Left hindlimb (tissue), 1 donor: ENCODE data around the gene TAOK2.
"Not testable (repeated sequence)": the region's sequence is repeated elsewhere in the genome, so short reads cannot be mapped to it uniquely, and the experiment has no call there.

Source experiments
- DNase-seq: peaks from one replicate; pipeline ENCODE4 v3.0.0-alpha.2; 2018

The TAOK2 gene

DNA sequence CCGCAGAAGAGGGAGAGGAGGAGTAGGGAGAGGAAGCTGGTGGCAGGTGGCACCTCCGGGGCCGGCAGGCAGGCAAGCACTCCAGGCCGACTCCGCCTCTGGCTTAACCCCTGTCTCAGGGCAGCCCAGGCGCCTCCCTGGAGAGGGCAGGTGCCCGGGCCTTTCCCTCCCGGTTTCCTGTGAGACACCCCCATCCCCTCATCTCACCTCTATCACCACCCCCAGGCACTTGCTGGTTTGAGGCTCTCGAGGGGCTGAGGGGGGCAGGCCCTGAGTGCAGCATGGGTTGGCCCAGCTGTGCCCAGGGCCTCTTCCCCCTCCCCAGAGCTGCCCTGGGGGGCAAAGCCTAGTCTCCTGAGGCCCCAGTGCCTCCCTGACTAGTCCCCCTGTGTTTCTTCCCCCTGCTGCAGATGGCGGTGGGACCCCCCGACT, 31.2 kb downstream of the TAOK2 start:
- DNase-seq = no peak

DNA sequence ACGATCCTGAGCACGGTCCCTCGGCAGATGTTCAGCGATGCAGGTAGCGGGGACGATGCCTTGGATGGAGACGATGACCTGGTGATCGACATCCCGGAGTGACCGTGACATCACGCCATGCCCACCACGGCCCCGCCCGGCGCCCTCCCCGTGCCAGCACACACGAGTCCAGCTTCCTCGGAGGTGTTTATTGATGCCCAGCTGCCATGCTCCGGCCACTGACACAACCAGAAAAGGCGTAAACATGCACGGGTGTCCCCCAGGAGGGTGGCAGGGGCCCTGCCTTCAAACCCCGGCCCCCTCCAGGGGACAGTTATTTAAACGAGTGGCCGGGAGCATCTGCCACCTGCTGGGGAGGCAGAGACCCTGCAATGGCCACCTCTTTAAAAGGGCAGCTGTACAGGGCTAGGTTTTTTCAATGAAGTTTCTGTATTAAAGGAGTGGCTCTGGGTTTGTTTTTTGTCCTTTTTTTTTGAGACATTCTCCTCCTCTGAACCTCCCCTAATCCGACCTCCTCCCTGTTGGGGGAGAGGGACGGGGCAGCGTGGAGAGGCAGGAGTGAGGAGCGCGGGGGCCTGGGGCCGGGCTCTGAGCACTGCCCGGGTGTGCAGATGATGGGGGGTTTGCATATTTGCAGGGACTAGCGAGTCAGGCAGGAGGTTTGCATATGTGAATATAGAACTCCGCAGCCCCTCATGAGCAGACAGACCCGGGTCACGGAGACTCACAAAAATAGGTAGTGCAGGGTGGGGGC, 31.9 kb downstream of the TAOK2 start:
- no peak for DNase-seq

DNA sequence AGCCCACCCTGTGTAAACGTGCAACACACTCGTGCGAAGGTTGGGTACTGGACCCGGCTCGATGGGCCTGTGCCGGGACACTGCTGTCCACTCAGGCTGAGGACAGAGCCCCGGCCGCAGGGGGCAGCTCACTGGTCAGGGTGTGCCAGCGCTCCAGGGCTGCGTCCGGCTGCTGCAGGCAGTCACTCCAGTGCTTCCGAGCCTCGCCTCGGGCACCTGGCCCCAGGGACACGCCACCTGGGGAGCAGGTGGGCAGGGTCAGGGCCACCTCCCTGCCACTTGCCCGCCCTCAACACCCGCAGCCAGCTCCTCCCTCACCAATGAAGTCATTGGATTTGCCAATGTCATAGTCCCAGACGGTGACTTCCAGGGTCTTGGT, 32.4 kb downstream of the TAOK2 start:
- DNase-seq = no peak

DNA sequence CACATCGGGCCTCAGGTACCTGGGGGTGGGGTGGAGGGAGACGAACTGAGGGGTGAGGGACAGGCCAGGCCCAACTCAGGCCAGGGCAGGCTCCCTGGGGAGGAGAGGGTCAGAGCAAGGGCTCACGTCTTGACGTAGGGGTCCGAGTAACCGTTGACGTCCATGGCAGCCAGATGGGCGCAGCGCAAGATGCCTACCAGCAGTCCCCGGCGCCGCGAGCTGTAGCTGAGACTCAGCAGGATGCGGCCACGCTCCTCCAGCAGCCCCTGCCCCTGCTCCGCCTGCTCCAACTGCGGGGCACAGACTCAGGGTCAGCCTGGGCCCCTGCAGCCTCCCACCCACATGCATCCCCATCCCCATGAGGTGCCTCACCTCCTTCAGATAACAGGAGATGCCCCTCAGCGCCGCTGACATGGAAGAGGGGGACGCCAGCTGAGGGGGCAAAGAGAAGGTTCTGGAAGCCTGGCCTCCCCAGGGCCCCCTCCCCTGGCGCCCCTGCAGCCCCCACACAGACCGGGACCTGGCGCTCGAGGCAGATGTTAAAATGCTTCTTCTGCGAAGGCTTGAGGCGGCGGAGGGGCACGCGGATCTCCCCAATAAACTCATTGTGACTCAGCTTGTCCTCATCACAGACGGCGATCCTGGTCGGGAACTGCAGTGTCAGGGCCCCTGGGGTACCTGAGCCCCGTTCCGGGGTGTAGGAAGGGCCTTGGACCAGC, 33.1 kb downstream of the TAOK2 start:
- no peak for DNase-seq

DNA sequence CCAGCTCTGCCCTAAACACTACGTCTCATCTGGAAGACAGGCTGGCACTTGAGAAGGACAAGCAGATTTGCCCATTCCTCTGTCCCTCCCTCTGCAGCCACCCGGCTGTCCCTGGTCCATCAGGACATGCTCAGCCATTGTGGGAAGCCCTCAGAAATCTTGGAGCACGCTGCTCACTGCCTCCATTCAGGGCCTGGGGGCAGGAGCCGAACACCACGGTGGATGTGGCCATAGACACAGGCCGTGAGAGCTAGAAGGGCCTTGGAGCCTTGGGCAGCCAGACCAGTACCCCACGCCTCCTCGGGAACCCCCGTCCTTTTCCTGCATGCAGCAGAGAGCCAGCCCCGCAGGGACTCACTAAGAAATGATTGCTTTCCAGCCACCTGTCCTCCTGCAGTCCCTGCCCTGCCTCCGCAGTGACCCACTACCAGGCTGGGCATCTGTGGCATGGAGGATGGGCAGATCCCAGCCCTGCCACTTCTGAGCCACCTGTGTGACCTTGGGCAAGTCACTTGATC, 33.8 kb downstream of the TAOK2 start:
- no peak for DNase-seq

DNA sequence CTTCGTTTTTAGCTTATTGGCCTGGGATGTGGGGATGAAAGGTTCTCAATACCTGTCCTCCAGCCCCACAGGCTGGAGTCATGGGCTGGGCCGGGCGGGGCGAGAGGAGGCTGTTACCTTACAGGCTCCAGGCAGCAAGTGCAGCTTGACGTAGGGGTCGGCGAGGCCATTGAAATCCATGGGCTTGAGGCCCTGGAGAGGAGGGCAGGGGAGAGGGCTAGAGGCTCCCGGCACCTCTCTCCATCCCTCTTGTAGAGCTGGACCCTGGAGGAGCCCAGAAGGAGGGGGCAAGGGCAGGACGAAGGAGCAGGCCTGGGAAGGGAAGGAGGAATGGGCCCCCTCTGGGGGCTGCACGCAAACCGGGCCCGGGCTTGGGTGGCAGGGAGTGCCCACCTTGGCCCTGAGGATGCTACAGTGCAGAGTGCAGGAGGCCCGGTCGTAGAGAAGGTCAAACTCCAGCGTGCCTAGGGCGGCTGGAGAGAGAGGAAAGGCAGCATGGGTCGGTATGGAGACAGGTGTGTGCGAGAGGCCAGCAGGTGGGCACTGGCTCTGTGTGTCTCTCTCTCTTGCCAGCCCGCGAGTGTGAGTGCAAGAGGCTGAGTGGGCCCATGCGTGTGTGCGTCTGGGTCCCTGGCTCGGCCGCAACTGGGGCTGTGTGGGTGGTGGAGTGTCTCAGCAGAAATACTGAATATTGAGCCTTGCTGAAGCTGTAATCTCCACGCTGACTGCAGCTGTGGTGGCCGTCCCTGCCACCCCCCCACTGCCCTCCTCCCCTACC, 35.6 kb downstream of the TAOK2 start:
- DNase-seq = no peak

DNA sequence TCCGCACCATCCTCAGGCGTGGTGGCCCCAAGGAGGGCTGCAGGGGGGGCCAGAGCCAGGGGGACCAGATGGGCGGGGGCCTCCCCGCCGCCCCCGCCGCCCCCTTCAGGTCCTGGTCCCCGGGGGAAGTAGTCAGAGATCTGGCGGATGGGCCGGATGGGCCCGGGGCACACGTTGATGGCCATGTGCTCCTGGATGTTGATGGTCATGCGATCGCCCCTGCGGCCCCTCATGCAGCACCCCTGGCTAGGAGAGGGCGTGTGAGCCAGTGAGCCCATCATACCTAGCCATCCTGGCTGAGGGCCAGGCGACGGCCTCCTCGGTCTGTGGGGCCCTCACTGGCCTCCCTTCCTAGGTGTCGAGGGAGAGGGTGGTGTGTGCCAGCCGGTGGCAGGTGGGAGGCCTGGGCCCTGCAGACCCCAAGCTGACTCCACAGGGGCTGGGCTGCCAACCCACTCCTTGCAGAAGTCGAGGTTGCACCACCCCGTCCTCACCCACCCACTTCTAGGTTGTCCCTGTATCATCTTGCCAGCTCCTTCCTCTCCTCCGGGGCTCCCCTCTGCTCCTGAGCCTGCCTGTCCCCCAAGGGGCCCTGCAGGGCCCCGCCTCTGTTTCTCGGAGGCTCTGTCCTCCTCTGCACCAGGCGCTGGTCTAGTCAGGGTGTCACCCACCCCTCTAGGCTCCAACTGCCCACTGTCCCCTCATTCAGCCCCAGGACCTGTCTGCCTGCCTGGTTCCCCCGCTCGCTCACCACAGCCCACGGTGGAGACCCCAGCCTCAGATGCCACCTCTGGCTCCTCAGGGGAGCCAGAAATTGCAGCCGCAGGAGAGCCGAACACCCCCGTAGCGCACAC, 36.5 kb downstream of the TAOK2 start:
- DNase-seq = no peak

DNA sequence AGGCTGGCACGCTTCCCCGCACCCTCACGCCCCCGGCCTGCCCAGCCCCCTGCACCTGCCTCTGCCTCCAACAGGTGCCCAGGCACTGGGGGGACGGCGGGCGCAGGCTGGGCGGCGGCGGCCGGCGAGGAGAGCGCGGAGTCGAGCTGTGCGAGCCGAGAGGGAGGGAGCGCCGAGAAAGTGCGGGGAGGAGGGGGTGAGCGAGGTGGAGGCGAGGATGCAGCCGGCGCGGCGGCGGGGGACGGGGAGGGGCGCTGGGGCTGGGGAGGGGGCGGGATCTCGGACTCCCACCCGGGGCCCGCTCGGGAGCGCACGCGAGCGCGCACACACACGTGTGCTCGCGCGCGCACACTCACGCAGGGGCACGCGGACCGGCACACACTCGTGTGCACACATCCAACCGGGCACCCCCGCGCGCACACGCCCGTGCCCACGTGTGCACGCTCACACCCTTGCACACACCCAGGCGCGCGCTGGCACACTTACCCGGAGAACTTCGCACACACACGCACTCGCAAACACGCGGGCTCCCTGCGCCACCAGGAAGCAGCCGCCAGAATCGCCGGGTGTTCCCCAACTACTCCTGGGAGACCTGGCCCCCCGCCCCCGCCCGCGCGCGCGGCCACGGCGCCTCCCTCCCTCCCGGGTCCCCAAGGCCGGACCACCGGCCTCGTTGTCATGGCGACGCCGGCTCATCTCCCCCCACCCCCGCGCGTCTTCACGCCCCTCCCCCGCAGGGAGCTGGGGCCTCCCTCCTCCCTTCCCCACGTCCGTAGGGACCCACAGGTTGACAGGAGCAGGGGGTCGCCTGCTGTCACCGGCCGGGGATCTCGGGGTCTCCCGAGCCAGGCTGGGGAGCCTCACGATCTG, 37.4 kb downstream of the TAOK2 start, which contains the start of gene DOC2A:
TSS of gene DOC2A (minus strand) at position 184 of the 870 bp plus-strand sequence. CDS start 805 bp downstream, outside the sequence.
- DNase-seq = no peak

DNA sequence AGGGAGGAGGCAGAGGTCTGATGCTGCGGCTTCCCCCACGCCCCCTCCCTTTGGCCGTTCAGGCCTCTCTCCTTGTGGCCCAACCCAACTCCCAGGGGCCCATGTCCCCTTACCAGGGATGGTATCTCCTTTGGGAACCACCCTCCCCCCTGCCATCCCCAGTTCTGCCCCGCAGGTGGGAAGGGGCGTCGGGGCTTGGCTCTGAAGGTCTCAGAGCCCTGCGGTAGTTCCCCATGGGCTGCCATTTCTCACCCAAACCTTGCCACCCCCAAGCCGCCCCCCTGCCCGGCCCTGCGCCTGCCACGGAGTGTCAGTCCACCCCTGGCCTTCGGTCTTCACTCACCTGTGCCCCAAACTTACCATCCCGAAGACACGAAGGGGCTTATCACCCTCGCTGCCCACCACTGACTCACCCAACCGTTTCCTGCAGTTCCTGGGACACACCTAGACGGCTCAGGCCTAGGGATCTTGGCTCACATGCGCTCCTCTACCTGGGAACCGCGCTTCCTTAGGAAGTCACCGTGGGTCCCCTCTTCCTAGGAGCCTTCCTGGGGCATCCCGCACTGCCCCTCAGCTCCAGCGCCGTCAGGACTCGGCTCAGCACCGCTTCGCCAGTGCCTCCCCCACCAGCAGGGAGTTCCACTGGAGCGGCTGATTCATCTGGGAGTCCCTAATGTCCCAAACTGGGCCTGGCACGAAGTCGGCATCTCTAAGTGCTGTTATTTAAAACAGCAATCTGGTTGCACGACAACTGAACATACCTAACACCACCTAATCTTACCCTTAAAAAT, 38.2 kb downstream of the TAOK2 start:
- DNase-seq = no peak

DNA sequence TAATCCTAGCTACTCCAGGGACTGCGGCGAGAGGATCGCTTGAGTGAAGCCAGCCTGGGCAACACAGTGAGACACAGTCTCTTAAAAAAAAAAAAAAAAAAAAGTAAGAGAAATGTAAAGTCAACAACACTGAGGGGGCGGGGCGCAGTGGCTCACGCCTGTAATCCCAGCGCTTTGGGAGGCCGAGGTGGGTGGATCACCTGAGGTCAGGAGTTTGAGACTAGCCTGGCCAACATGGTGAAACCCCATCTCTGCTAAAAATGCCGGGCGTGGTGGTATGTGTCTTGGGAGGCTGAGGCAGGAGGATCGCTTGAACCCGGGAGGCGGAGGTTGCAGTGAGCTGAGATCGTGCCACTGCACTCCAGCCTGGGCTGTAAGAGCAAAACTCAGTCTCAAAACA, 38.9 kb downstream of the TAOK2 start:
- DNase-seq = not testable (repeated sequence)

DNA sequence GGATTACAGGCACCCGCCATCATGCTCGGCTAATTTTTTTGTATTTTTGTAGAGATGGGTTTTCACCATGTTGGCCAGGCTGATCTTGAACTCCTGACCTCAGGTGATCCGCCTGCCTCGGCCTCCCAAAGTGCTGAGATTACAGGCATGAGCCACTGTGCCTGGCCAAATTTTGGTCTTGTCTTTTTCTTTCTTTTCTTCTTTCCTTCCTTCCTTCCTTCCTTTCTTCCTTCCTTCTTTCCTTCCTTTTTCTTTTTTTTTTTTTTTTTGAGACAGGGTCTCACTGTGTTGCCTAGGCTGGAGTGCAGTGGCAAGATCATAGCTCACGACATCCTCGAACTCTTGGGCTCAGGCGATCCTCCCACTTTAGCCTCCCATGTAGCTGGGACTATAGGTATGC, 41.8 kb downstream of the TAOK2 start:
- DNase-seq = not testable (repeated sequence)

DNA sequence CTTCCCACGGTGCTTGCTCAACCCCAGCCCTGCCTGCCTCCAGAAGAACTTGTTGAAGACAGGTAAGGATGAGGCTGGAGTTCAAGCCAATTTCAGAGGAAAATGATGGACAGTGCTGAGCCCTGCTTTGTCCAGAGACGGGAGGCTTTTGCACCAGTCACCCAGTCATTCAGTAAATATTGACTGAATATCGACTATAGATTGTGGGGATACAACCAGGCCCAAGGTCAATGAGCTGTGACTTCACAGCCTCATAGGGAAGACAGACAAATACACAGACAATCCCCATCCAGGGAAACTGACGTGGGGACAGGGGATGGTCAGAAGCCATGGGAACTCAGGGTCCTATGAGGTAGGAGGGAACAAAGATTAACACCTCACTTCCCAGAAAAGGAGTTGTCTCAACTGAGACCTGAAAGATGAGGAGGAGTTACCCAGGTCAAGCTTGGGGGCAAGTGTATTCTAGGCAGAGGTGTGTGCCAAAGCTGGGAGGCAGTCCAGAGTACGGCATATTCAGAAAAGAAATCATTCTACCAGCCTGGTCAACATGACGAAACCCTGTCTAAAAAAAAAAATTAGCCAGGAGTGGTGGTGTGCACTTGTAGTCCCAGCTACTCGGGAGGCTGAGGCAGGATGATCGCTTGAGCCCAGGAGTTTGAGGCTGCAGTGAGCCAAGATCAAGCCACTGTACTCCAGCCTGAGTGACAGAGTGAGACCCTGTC, 43.0 kb downstream of the TAOK2 start:
- no peak for DNase-seq

DNA sequence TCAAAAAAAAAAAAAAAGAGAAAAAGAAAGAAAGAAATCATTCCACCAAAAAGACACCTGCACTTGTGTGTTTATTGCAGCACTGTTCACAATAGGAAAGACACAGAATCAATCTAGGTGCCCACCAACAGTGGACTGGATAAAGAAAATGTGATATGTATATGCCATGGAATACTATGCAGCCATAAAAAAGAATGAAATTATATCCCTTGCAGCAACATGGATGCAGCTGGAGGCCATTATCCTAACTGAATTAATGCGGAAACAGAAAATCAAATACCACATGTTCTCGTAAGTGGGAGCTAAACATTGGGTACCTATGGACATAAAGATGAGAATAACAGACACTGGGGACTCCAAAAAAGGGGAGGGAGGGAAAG, 43.6 kb downstream of the TAOK2 start:
- DNase-seq = no peak

DNA sequence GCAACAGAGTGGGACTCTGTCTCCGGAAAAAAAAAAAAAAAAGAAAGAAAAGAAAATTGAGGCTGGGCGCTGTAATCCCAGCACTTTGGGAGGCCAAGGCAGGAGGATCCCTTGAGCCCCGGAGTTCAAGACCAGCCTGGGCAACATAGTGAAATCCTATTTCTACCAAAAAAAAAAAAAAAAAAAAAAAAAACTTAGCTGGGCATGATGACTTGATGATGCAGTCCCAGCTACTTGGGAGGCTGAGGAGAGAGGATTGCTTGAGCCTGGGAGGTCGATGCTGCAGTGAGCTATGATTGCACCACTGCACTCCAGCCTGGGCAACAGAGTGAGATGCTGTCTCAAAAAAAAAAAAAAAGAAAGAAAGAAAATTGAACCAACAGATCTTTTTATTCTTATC, 44.3 kb downstream of the TAOK2 start:
- DNase-seq = not testable (repeated sequence)

DNA sequence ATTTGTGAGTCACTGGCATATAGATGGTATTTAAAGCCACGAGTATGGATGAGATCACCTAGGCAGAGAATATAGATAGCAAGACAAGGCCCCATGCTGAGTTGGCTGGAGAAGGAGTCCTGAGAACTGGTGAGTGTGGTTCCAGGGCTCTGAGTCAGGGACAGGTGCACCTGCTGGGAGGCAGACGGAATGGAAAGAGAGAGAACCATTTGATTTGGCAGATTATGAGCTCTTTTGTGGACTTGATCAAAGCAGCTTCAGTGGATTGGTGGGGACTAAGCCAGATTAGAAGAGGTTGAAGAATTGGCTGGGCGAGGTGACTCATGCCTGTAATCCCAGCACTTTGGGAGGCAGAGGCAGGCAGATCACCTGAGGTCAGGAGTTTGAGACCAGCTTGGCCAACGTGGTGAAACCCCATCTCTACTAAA, 45.1 kb downstream of the TAOK2 start:
- no peak for DNase-seq

DNA sequence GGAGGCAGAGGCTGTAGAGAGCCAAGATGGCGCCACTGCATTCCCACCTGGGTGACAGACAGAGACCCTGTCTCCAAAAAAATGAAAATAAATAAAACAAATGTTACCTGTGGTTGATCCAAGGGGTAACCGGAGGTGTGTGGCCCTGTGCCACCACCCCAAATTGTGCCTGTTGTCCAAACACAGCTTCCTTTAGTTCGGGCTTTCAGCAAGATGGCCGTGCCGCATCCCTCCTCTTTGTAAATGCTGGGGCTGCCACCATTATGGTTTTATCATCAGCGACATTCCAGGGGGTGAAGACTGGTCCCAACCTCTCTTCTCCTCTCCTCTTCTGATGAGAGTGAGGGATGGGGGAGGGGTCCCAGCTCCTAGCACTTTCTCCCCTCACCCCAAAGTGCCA, 49.2 kb downstream of the TAOK2 start, which contains the start of gene C16orf92:
TSS of gene C16orf92 (plus strand) at position 312 of the 400 bp plus-strand sequence. CDS start 143 bp downstream, outside the sequence.
- DNase-seq = no peak

DNA sequence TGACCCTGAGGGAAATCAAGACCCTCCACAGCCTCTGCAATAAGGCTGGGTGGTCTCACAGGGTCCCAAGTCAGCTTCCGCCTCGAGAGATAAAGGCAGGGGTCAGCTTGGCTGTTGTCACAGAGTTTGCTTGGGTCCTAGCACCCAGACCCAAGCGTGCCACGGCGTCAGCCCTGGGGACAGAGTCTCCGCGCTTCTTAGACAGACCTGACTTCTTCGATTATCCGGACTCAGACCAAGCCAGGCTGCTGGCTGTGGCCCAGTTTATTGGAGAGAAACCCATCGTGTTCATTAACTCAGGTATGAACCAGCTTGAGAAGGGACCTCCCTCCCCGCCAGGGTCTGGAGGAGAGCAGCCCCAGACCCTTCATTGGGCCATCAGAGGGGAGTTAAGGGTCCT, 49.9 kb downstream of the TAOK2 start:
- peak; percentile 12 for DNase-seq

DNA sequence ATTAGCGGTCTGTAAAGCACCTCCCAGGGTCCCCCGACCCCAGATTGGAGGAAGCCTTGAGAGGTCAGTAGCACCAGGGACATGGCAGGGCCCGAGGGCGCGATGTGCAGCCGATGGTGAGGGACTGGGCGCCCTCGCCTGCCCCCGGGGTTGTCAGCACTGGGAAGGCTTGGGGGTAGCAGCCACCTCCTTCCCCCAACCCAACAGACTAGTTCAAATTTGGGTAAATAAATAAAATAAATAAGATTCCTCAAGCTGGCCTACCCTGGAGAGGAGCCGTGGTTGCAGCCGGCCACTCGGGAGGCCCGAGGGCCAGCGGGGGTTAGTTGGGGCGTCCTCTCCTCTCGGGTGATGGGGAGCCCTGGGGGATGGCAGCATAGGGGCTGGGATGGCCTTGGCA, 50.8 kb downstream of the TAOK2 start:
- peak; percentile 19 for DNase-seq

DNA sequence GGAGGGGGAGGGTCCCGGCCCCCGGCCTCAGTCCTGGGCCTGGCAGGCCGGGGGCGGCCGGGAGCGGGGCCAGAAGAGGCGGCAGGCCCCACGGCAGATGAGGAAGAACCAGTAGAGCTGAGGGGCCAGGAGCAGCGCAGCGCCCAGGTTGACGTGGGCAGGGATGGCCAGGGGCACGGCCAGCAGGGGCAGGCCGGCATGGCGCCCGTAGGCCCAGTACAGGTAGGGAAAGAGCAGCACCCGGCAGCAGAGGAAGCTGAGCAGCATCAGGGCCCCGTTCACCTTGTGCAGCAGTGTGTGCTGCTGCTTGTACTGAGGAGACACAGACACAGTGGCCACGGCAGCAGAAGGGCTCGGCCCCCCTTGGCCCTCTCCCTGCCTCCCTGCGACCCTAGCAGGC, 51.5 kb downstream of the TAOK2 start:
- DNase-seq = peak; percentile 9

DNA sequence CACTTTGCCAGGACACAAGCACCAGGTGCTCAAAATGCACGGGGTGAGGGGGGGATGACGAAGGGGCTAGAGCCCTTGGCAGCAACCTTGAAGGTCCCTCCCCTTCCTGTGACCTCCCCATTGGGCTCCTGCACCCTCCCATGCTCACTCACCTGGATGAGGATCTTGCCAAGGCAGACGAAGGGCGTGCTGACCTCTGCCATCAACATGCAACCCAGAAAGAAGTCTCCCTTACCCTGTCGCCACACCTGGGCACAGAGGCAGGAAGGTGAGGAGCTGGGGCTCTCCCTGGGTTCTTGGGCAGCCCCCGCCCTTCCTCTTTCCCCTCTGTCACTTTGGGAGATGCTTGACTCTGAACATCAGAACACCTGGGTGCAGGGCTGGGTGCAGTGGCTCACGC, 51.9 kb downstream of the TAOK2 start:
- peak; percentile 6 for DNase-seq
